CD8-positive, alpha-beta memory T cell (primary cell): Measurements from ENCODE around the gene PHACTR2. TPM values are rescaled to one million over a fixed set of nuclear protein-coding genes. Genes with fewer than 3 reads are reported as not detected.
"Not testable (repeated sequence)": the region's sequence is repeated elsewhere in the genome, so short reads cannot be mapped to it uniquely, and the experiment has no call there.

Experiments used
- CTCF ChIA-PET: fragments of 350-600 bp; sonication (Branson Sonifier 250); formaldehyde crosslinking; loops from one replicate; lab custom pipeline; 2021; ENCODE audit warnings: antibody characterized with exemption; lab: Charles Lee
- POLR2A ChIA-PET: fragments of 350-600 bp; sonication (Branson Sonifier 250); formaldehyde crosslinking; loops from one replicate; lab custom pipeline; 2021; ENCODE audit warnings: antibody characterized with exemption; lab: Charles Lee
- DNase-seq, 5 donors: peaks; one replicate each; pipeline versions ENCODE4 v3.0.0 to v3.0.0-alpha.2; 2020 to 2022; ENCODE audit warnings: mixed read lengths in 1 of 5
- H3K27ac ChIP-seq: one replicate; pipeline ENCODE4 v1.7.0; 2013; ENCODE audit warnings: low read depth, mild to moderate bottlenecking, low read length, moderate library complexity
- H3K27me3 ChIP-seq: 2 replicates; pipeline ENCODE4 v1.7.0; 2013; ENCODE audit warnings: low read length, mild to moderate bottlenecking; ENCODE audit not compliant: insufficient read depth, poor library complexity, severe bottlenecking
- H3K36me3 ChIP-seq: 2 replicates; pipeline ENCODE4 v1.7.0; 2013; ENCODE audit warnings: mild to moderate bottlenecking, low read length, moderate library complexity; ENCODE audit not compliant: insufficient read depth
- H3K4me1 ChIP-seq: 2 replicates; pipeline ENCODE4 v1.7.0; 2013; ENCODE audit warnings: mild to moderate bottlenecking, low read length, moderate library complexity; ENCODE audit not compliant: insufficient read depth
- H3K4me3 ChIP-seq: 2 replicates; pipeline ENCODE4 v1.7.0; 2013; ENCODE audit warnings: mild to moderate bottlenecking, low read length
- H3K9me3 ChIP-seq: 2 replicates; pipeline ENCODE4 v1.7.0; 2013; ENCODE audit warnings: mild to moderate bottlenecking, low read length
- H3K27ac Mint-ChIP-seq, 8 donors: one replicate each; pipeline ENCODE4 v1.8.0; 2020 to 2021; ENCODE audit warnings: mixed read lengths in 8 of 8, mild to moderate bottlenecking in 6 of 8, inconsistent platforms in 3 of 8, moderate library complexity in 3 of 8
- H3K27me3 Mint-ChIP-seq, 2 donors: one replicate each; pipeline ENCODE4 v1.8.0; 2020 to 2021; ENCODE audit warnings: mixed read lengths in 2 of 2, mild to moderate bottlenecking in 1 of 2, moderate library complexity in 1 of 2
- H3K36me3 Mint-ChIP-seq, 3 donors: one replicate each; pipeline ENCODE4 v1.8.0; 2020 to 2021; ENCODE audit warnings: mixed read lengths in 3 of 3, inconsistent platforms in 1 of 3, mild to moderate bottlenecking in 1 of 3
- H3K4me1 Mint-ChIP-seq, 3 donors: one replicate each; pipeline ENCODE4 v1.8.0; 2020 to 2021; ENCODE audit warnings: mixed read lengths in 3 of 3, inconsistent platforms in 1 of 3, mild to moderate bottlenecking in 1 of 3
- H3K4me3 Mint-ChIP-seq, 7 donors: one replicate each; pipeline ENCODE4 v1.8.0; 2020 to 2021; ENCODE audit warnings: mixed read lengths in 7 of 7, mild to moderate bottlenecking in 6 of 7, moderate library complexity in 4 of 7, inconsistent platforms in 2 of 7
- H3K9me3 Mint-ChIP-seq, 5 donors: one replicate each; pipeline ENCODE4 v1.8.0; 2020 to 2022; ENCODE audit warnings: mixed read lengths in 5 of 5, mild to moderate bottlenecking in 3 of 5, moderate library complexity in 2 of 5, inconsistent platforms in 1 of 5
- polyA plus RNA-seq: library from polyadenylated mRNA; unstranded; fragments of 300-500 nt; fragmentation: Illumina TruSeq; gene quantifications from one replicate; pipeline ENCODE4 v1.2.3, GENCODE V29; 2021
- total RNA-seq, 2 experiments: library from RNA; stranded (reverse); gene quantifications; one replicate each; pipeline ENCODE4 v1.2.3, GENCODE V29; 2021

Gene PHACTR2
- total and polyA plus RNA-seq, 3 experiments from 2014 or later, result 27.8 to 42.1 (median 29.1) TPM

DNA sequence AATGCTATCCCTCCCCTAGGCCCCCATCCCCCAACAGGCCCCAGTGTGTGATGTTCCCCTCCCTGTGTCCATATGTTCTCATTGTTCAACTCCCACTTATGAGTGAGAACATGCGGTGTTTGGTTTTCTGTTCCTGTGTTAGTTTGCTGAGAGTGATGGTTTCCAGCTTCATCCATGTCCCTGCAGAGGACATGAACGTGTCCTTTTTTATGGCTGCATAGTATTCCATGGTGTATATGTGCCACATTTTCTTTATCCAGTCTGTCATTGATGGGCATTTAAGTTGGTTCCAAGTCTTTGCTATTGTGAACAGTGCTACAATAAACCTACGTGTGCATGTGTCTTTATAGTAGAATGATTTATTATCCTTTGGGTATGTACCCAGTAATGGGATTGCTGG is 173.9 kb downstream of the PHACTR2 start:
- H3K9me3 ChIP-seq, H3K9me3 Mint-ChIP-seq, DNase-seq, H3K4me1 ChIP-seq, H3K27ac Mint-ChIP-seq, CTCF ChIA-PET, H3K4me3 ChIP-seq, H3K27me3 ChIP-seq, H3K27ac ChIP-seq, H3K27me3 Mint-ChIP-seq, H3K4me3 Mint-ChIP-seq, POLR2A ChIA-PET: not testable (repeated sequence)
- Mint-ChIP-seq H3K36me3 (peaks cover 69 to 96% (median 79%) of the 10 kb centered on the region in 3 donors), H3K4me1 (peaks cover 35 to 69% (median 56%) of the 10 kb centered on the region in 3 donors)
- H3K36me3 ChIP-seq, result peaks cover 40% of the 10 kb centered on the region

DNA sequence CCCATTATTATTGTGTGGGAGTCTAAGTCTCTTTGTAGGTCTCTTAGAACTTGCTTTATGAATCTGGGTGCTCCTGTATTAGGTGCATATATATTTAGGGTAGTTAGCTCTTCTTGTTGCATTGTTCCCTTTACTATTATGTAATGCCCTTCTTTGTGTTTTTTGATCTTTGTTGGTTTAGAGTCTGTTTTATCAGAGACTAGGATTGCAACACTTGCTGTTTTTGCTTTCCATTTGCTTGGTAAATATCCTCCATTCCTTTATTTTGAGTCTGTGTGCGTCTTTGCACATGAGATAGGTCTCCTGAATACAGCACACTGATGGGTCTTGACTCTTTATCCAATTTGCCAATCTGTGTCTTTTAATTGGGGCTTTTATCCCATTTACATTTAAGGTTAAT is 177.3 kb downstream of the PHACTR2 start:
- H3K27ac ChIP-seq, H3K4me1 ChIP-seq, H3K9me3 Mint-ChIP-seq, H3K9me3 ChIP-seq, H3K4me3 ChIP-seq, H3K4me3 Mint-ChIP-seq, POLR2A ChIA-PET, H3K27me3 Mint-ChIP-seq, H3K27me3 ChIP-seq, CTCF ChIA-PET, DNase-seq: not testable (repeated sequence)
- peaks cover 74 to 98% (median 82%) of the 10 kb centered on the region in 3 donors for H3K36me3 Mint-ChIP-seq
- peaks cover 44% of the 10 kb centered on the region for H3K36me3 ChIP-seq
- H3K4me1 Mint-ChIP-seq, result peaks cover 28 to 48% (median 43%) of the 10 kb centered on the region in 3 donors
- H3K27ac Mint-ChIP-seq, result peak overlapping the region in 1 of 8 donors; percentile 40

DNA sequence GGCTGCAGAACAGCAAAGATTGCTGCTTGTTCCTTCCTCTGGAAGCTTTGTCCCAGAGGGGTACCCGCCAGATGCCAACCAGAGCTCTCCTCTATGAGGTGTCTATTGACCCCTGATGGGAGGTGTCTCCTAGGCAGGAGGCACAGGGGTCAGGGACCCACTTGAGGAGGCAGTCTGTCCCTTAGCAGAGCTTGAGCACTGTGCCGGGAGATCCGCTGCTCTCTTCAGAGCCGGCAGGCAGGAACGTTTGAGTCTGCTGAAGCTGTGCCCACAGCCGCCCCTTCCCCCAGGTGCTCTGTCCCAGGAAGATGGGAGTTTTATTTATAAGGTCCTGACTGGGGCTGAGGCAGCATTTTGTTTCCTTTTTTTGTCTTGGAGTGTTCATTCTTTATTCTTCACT is 179.0 kb downstream of the PHACTR2 start:
- Mint-ChIP-seq H3K36me3 (peaks cover 66 to 93% (median 78%) of the 10 kb centered on the region in 3 donors), H3K4me1 (peaks cover 26 to 43% (median 36%) of the 10 kb centered on the region in 3 donors), H3K27ac (peak overlapping the region in 1 of 8 donors; percentile 74)
- DNase-seq, H3K9me3 ChIP-seq, H3K4me3 Mint-ChIP-seq, H3K9me3 Mint-ChIP-seq, H3K27me3 ChIP-seq, H3K27ac ChIP-seq, CTCF ChIA-PET, POLR2A ChIA-PET, H3K4me3 ChIP-seq, H3K4me1 ChIP-seq, H3K27me3 Mint-ChIP-seq: not testable (repeated sequence)
- peaks cover 44% of the 10 kb centered on the region for H3K36me3 ChIP-seq

DNA sequence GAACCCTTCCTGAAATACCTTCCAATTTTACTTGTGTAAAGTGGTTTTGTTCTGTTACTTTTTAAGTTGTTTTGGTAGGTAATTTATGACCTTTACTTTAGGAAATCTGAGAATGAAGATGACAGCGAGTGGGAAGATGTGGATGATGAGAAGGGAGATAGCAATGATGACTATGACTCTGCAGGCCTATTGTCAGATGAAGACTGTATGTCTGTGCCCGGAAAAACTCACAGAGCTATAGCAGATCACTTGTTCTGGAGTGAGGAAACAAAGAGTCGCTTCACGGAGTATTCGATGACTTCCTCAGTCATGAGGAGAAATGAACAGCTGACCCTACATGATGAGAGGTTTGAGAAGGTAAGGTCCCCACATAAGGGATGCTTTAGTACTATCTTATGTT is 179.9 kb downstream of the PHACTR2 start:
- Mint-ChIP-seq H3K4me3 (no peak overlapping the region), H3K36me3 (peaks cover 60 to 91% (median 69%) of the 10 kb centered on the region in 3 donors), H3K4me1 (peaks cover 19 to 38% (median 28%) of the 10 kb centered on the region in 3 donors), H3K27me3 (no peaks in the 10 kb centered on the region), H3K9me3 (peaks cover 0 to 10% (median 2%) of the 10 kb centered on the region in 5 donors), H3K27ac (peak overlapping the region in 1 of 8 donors; percentile 19)
- Histone ChIP-seq H3K27ac (no peak overlapping the region), H3K4me3 (no peak overlapping the region), H3K4me1 (no peaks in the 10 kb centered on the region), H3K27me3 (no peaks in the 10 kb centered on the region), H3K9me3 (no peaks in the 10 kb centered on the region), H3K36me3 (peaks cover 49% of the 10 kb centered on the region)
- DNase-seq, result no peak
- ChIA-PET CTCF (no interaction called here), POLR2A (no interaction called here)

DNA sequence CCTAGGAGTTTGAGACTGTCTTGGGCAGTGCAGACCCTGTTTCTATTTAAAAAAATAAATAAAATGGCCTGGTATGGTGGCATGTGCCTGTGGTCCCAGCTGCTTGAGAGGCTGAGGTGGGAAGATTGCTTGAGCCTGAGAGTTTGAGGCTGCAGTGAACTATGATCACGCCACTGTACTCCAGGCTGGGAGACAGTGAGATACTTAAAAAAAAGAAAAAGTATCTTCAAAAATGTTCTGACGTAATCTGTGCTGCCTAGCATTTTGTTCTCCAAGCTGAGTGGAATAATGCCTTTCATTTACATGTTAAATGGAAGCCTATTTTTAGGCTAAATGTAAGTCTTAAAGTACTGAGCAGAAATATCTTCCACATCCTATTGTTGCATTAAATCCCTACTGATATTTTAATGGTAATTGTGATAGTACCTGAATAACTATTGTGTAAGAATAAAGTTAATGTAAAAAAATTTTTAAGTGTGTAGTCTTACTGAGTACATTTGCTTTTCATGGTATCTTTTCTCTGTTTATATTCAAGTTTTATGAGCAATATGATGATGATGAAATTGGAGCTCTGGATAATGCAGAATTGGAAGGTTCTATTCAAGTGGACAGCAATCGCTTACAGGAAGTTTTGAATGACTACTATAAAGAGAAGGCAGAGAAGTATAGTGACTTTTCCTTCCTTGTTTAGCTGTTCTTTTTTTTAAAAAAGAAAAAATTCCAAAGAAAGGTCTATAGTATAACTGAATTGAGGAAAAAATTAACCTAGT is 182.3 kb downstream of the PHACTR2 start:
- H3K27ac ChIP-seq, result no peak overlapping the region
- peaks cover 65% of the 10 kb centered on the region for H3K36me3 ChIP-seq
- H3K27ac Mint-ChIP-seq, result peak overlapping the region in 1 of 8 donors; percentile 30
- H3K27me3 ChIP-seq, result no peaks in the 10 kb centered on the region
- POLR2A ChIA-PET, result no interaction called here
- H3K4me3 Mint-ChIP-seq, result no peak overlapping the region
- H3K9me3 ChIP-seq, result no peaks in the 10 kb centered on the region
- H3K4me3 ChIP-seq, result no peak overlapping the region
- peaks cover 51 to 86% (median 51%) of the 10 kb centered on the region in 3 donors for H3K36me3 Mint-ChIP-seq
- DNase-seq, result no peak
- CTCF ChIA-PET, result no interaction called here
- H3K9me3 Mint-ChIP-seq, result peaks cover 0 to 4% (median 2%) of the 10 kb centered on the region in 5 donors
- H3K4me1 Mint-ChIP-seq, result peaks cover 0 to 13% (median 7%) of the 10 kb centered on the region in 3 donors
- no peaks in the 10 kb centered on the region for H3K4me1 ChIP-seq
- no peaks in the 10 kb centered on the region for H3K27me3 Mint-ChIP-seq

DNA sequence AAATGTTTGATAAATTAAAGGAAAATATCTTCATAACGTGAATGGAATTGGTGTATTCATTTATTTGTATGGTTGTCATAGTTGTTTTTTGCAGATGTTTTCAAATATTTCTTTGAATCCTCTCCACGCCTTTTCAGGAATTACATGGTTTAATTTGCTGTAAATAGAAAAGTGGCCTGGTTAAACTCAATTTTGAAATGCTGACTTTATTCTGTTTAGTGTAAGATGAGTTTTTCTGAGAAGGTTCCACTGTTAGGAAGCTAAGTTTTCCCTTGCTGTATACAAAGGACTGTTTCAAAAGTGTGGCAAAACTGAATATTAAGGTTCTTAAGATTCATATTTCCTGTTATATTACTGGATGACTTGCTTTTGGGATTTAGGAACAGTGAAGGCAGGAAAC is 186.0 kb downstream of the PHACTR2 start:
- CTCF ChIA-PET, result no interaction called here
- H3K27me3 ChIP-seq, result no peaks in the 10 kb centered on the region
- no peak overlapping the region for H3K27ac Mint-ChIP-seq
- POLR2A ChIA-PET, result no interaction called here
- no peaks in the 10 kb centered on the region for H3K27me3 Mint-ChIP-seq
- no peak overlapping the region for H3K27ac ChIP-seq
- H3K4me3 Mint-ChIP-seq, result no peak overlapping the region
- no peak for DNase-seq
- peaks cover 26 to 58% (median 34%) of the 10 kb centered on the region in 3 donors for H3K36me3 Mint-ChIP-seq
- H3K4me1 Mint-ChIP-seq, result no peaks in the 10 kb centered on the region
- H3K9me3 ChIP-seq, result no peaks in the 10 kb centered on the region
- no peaks in the 10 kb centered on the region for H3K4me1 ChIP-seq
- no peaks in the 10 kb centered on the region for H3K9me3 Mint-ChIP-seq
- peaks cover 42% of the 10 kb centered on the region for H3K36me3 ChIP-seq
- H3K4me3 ChIP-seq, result no peak overlapping the region

DNA sequence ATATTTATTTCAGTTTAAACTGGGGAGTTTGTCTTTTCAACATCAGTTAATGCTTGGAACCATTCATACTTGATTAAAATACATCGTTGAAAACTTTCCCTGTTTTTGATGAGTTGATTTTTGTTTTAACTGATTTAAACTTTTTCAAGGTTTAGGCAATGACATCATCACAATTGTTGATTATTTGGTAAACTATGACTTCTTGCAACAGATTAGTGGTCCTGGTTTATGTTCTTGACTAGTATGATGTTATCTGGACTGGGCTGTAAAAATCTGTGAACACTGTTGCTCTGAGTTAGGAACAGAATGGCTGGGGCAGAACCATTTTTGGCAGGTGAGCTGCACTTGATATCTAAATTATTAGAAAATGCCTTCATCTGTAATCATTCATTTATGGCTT is 186.5 kb downstream of the PHACTR2 start, which contains the start of gene ZC2HC1B:
TSS of gene ZC2HC1B (plus strand) at position 241 of the 400 bp plus-strand sequence. CDS start at position 307, 66 bp downstream.
- Histone ChIP-seq H3K9me3 (no peaks in the 10 kb centered on the region), H3K27me3 (no peaks in the 10 kb centered on the region), H3K27ac (no peak within 1 kb of the TSS), H3K4me1 (no peaks in the 10 kb centered on the region), H3K4me3 (no peak within 1 kb of the TSS), H3K36me3 (peaks cover 39% of the 10 kb centered on the region)
- Mint-ChIP-seq H3K9me3 (no peaks in the 10 kb centered on the region), H3K36me3 (peaks cover 22 to 53% (median 33%) of the 10 kb centered on the region in 3 donors), H3K27ac (peak within 1 kb of the TSS in 3 of 8 donors; percentile 12 to 58 (median 33)), H3K4me3 (no peak within 1 kb of the TSS), H3K27me3 (no peaks in the 10 kb centered on the region), H3K4me1 (no peaks in the 10 kb centered on the region)
- ChIA-PET CTCF (no interaction called here), POLR2A (no interaction called here)
- DNase-seq, result no peak

DNA sequence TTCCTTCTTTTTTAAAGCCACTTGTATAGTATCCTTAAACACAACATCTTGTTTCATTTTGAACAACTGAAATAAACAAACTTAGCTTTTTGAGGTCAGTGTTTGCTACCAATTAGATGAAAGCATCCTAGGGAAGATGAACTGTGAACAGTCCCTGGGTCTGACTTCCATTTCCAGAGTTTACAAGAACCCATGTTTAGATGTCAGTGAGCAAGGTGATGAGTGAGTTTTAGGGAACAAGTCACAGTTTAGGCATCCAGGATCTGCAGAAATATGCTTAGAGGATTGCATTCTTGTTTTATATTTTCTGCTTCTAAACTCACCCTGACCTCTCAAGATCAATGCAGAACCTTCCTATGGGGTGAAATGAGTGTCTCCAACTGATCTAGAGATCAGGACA is 189.5 kb downstream of the PHACTR2 start:
- peaks cover 18% of the 10 kb centered on the region for H3K36me3 ChIP-seq
- ChIA-PET POLR2A (no interaction called here), CTCF (no interaction called here)
- Mint-ChIP-seq H3K4me1 (peaks cover 0 to 7% (median 5%) of the 10 kb centered on the region in 3 donors), H3K4me3 (no peak overlapping the region), H3K27me3 (no peaks in the 10 kb centered on the region), H3K36me3 (peaks cover 11 to 30% (median 25%) of the 10 kb centered on the region in 3 donors), H3K9me3 (no peaks in the 10 kb centered on the region), H3K27ac (peak overlapping the region in 1 of 8 donors; percentile 27)
- no peaks in the 10 kb centered on the region for H3K27me3 ChIP-seq
- H3K9me3 ChIP-seq, result no peaks in the 10 kb centered on the region
- no peak overlapping the region for H3K4me3 ChIP-seq
- no peak overlapping the region for H3K27ac ChIP-seq
- DNase-seq, result no peak
- no peaks in the 10 kb centered on the region for H3K4me1 ChIP-seq
